ENCODE measurements around the gene ACSL1. TPM values are rescaled to one million over a fixed set of nuclear protein-coding genes. Genes with fewer than 3 reads are reported as not detected.

The ACSL1 gene
- polyA plus RNA-seq, 1 donor (not counting 4 experiments of a cell fraction or from before 2014, with no cell fraction given), result 60.6 TPM

DNA sequence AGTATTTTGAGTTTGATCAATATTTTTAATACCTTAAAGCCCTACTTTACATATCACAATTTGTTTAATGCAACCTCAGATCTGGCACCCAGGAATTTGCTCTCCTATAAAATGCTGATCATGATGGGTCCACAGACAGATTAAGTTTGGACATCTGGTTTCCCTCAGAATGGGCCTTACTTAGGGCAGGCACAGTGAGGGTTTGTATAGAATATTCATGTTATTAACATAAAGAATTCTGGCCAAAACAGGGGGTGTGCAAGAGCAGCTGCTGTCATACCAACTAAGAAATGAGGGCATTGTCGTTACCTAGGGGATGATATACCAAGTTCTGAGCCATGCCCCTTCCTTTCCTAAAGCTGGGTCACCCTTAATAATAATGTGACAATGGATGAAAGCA, 54.4 kb downstream of the ACSL1 start:
- Histone ChIP-seq H3K4me2 (ENCODE audit: control insufficient read depth, extremely low read depth, insufficient read depth, low read depth, low read length) (no peak overlapping the region), H3K9me1 (ENCODE audit: control insufficient read depth, extremely low read depth, insufficient read depth, low read length) (no peaks in the 10 kb centered on the region), H3K4me1 (ENCODE audit: control insufficient read depth, extremely low read depth, insufficient read depth, low read length) (no peaks in the 10 kb centered on the region), H3K9me3 (ENCODE audit: control insufficient read depth, low read depth, low read length) (no peaks in the 10 kb centered on the region), H3K36me3 (ENCODE audit: control insufficient read depth in 2 of 2, extremely low read depth in 1 of 2, insufficient read depth in 2 of 2, low read length in 2 of 2) (peaks cover 16 to 29% of the 10 kb centered on the region in 2 experiments), H3K27me3 (ENCODE audit: control insufficient read depth, extremely low read depth, insufficient read depth, low read length) (no peaks in the 10 kb centered on the region), H3K27ac (ENCODE audit: control insufficient read depth, insufficient read depth, low read length) (no peak overlapping the region), H2AFZ (ENCODE audit: control insufficient read depth, low read length) (no peak overlapping the region), H3K4me3 (ENCODE audit: control insufficient read depth in 2 of 3, extremely low read depth in 1 of 3, insufficient read depth in 2 of 3, low read depth in 1 of 3, low read length in 3 of 3) (no peak overlapping the region), H3K9ac (ENCODE audit: control insufficient read depth, extremely low read depth, insufficient read depth, low read length) (no peak overlapping the region), H4K20me1 (ENCODE audit: control insufficient read depth, extremely low read depth, insufficient read depth, low read length) (no peaks in the 10 kb centered on the region), H3K79me2 (ENCODE audit: control insufficient read depth, insufficient read depth, low read length) (no peaks in the 10 kb centered on the region)
- DNase-seq (ENCODE audit: low read depth, low spot score) (no peak), FAIRE-seq (no peak)
- dilution Hi-C loops (cut with MboI; ENCODE audit: extremely low pct_ligation_motif_present, low sequenced_read_pairs), result no loop called here
- no peak for TF ChIP-seq EZH2 (IDR thresholded peaks at IDR 0.05; ENCODE audit: low read length)
- TF ChIP-seq, protein P1, sequence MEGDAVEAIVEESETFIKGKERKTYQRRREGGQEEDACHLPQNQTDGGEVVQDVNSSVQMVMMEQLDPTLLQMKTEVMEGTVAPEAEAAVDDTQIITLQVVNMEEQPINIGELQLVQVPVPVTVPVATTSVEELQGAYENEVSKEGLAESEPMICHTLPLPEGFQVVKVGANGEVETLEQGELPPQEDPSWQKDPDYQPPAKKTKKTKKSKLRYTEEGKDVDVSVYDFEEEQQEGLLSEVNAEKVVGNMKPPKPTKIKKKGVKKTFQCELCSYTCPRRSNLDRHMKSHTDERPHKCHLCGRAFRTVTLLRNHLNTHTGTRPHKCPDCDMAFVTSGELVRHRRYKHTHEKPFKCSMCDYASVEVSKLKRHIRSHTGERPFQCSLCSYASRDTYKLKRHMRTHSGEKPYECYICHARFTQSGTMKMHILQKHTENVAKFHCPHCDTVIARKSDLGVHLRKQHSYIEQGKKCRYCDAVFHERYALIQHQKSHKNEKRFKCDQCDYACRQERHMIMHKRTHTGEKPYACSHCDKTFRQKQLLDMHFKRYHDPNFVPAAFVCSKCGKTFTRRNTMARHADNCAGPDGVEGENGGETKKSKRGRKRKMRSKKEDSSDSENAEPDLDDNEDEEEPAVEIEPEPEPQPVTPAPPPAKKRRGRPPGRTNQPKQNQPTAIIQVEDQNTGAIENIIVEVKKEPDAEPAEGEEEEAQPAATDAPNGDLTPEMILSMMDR (optimal IDR thresholded peaks at IDR 0.05 in 1 of 3, IDR thresholded peaks at IDR 0.05 in 1 of 3, conservative IDR thresholded peaks at IDR 0.05 in 1 of 3; ENCODE audit: extremely low read depth in 1 of 3, insufficient read depth in 2 of 3, low read length in 3 of 3), result no peak

- no peaks in the 10 kb centered on the region for H3K4me1 ChIP-seq (ENCODE audit: control insufficient read depth, extremely low read depth, insufficient read depth, low read length)
- no peak overlapping the region for H3K27ac ChIP-seq (ENCODE audit: control insufficient read depth, insufficient read depth, low read length)
- H3K9ac ChIP-seq (ENCODE audit: control insufficient read depth, extremely low read depth, insufficient read depth, low read length), result no peak overlapping the region
- peaks cover 29 to 36% of the 10 kb centered on the region in 2 experiments for H3K36me3 ChIP-seq (ENCODE audit: control insufficient read depth in 2 of 2, extremely low read depth in 1 of 2, insufficient read depth in 2 of 2, low read length in 2 of 2)
- no peaks in the 10 kb centered on the region for H4K20me1 ChIP-seq (ENCODE audit: control insufficient read depth, extremely low read depth, insufficient read depth, low read length)
- dilution Hi-C loops (cut with MboI; ENCODE audit: extremely low pct_ligation_motif_present, low sequenced_read_pairs), result no loop called here
- no peaks in the 10 kb centered on the region for H3K9me3 ChIP-seq (ENCODE audit: control insufficient read depth, low read depth, low read length)
- FAIRE-seq (no peak), DNase-seq (ENCODE audit: low read depth, low spot score) (no peak)
- H2AFZ ChIP-seq (ENCODE audit: control insufficient read depth, low read length), result no peak overlapping the region
- no peak overlapping the region for H3K4me3 ChIP-seq (ENCODE audit: control insufficient read depth in 2 of 3, extremely low read depth in 1 of 3, insufficient read depth in 2 of 3, low read depth in 1 of 3, low read length in 3 of 3)
- H3K27me3 ChIP-seq (ENCODE audit: control insufficient read depth, extremely low read depth, insufficient read depth, low read length), result no peaks in the 10 kb centered on the region
- H3K79me2 ChIP-seq (ENCODE audit: control insufficient read depth, insufficient read depth, low read length), result no peaks in the 10 kb centered on the region
- TF ChIP-seq, protein P1 (optimal IDR thresholded peaks at IDR 0.05 in 1 of 3, IDR thresholded peaks at IDR 0.05 in 1 of 3, conservative IDR thresholded peaks at IDR 0.05 in 1 of 3; ENCODE audit: extremely low read depth in 1 of 3, insufficient read depth in 2 of 3, low read length in 3 of 3), result no peak
- TF ChIP-seq EZH2 (IDR thresholded peaks at IDR 0.05; ENCODE audit: low read length), result no peak
- H3K4me2 ChIP-seq (ENCODE audit: control insufficient read depth, extremely low read depth, insufficient read depth, low read depth, low read length), result no peak overlapping the region
- no peaks in the 10 kb centered on the region for H3K9me1 ChIP-seq (ENCODE audit: control insufficient read depth, extremely low read depth, insufficient read depth, low read length)
Observed at GRCh38 chr4:184769141-184769765, 56.5 kb downstream of the ACSL1 start.

All from keratinocyte (primary cell).